GM12878 (cell line): Measurements from ENCODE around the gene RUBCNL. TPM values are rescaled to one million over a fixed set of nuclear protein-coding genes. Genes with fewer than 3 reads are reported as not detected.

Experiments
- ATAC-seq: fragments of 200-7000 bp; cut with Tn5 transposase; 3 replicates; pipeline ENCODE4 v1.9.1; 2020; ENCODE audit warnings: mild to moderate bottlenecking, moderate library complexity
- BruUV-seq: library from RNA; stranded (reverse); fragments of 400-500 nt; replicated peaks from 2 replicates; lab custom pipeline; 2021; lab: Mats Ljungman, UMichigan
- CTCF ChIA-PET: fragments of 300-600 bp; sonication (Branson Sonifier 250); formaldehyde crosslinking; extraction: SDS; loops from one replicate; lab custom pipeline; 2021; ENCODE audit warnings: inconsistent platforms; lab: Yijun Ruan, JAX
- POLR2A ChIA-PET: fragments of 350-600 bp; formaldehyde crosslinking; extraction: SDS; loops from one replicate; lab custom pipeline; 2021; ENCODE audit warnings: inconsistent platforms; lab: Charles Lee
- RAD21 ChIA-PET: fragments of 300-600 bp; sonication (Branson Sonifier 250); formaldehyde crosslinking; loops from one replicate; lab custom pipeline; 2023; ENCODE audit warnings: antibody characterized with exemption; ENCODE audit not compliant: unreplicated experiment; lab: Charles Lee
- SMC1A ChIA-PET: fragments of 300-600 bp; sonication (Branson Sonifier 250); formaldehyde crosslinking; loops from one replicate; lab custom pipeline; 2023; ENCODE audit not compliant: unreplicated experiment, uncharacterized antibody; lab: Charles Lee
- DNase-seq: peaks from one replicate; pipeline ENCODE4 v3.0.0-alpha.2; 2011; ENCODE audit warnings: low read depth, low spot score
- FAIRE-seq: peaks from 3 replicates; lab custom pipeline; 2011; peaks lifted over from hg19 to GRCh38; lab: Jason Lieb, UNC
- H2AFZ ChIP-seq: 2 replicates; pipeline ENCODE4 v1.6.0; 2011; ENCODE audit warnings: low read depth, low read length, control low read depth; ENCODE audit not compliant: control insufficient read depth
- H3K27ac ChIP-seq: 2 replicates; pipeline ENCODE4 v1.5.1; 2011; ENCODE audit warnings: control low read depth; ENCODE audit not compliant: control insufficient read depth, insufficient read depth
- H3K27me3 ChIP-seq, 2 experiments: replicated peaks in 1 of 2; 2 replicates each; pipeline versions ENCODE4 v1.6.0 to v1.6.1; 2011; ENCODE audit warnings: low read length in 1 of 2; ENCODE audit not compliant: control insufficient read depth in 2 of 2, insufficient read depth in 2 of 2
- H3K36me3 ChIP-seq, 2 experiments: 2 replicates each; pipeline ENCODE4 v1.5.1; 2011; ENCODE audit warnings: low read length in 1 of 2; ENCODE audit not compliant: control insufficient read depth in 2 of 2, insufficient read depth in 2 of 2
- H3K4me1 ChIP-seq: 2 replicates; pipeline ENCODE4 v1.6.1; 2011; ENCODE audit warnings: mild to moderate bottlenecking, low read length, moderate library complexity, mixed read lengths; ENCODE audit not compliant: control insufficient read depth, insufficient read depth
- H3K4me2 ChIP-seq: 2 replicates; pipeline ENCODE4 v1.6.0; 2011; ENCODE audit warnings: control low read depth; ENCODE audit not compliant: control insufficient read depth, insufficient read depth
- H3K4me3 ChIP-seq: fragments of 200-600 bp; sonication (generic); 2 replicates; pipeline ENCODE4 v1.5.1; 2016
- H3K79me2 ChIP-seq: 2 replicates; pipeline ENCODE4 v1.6.0; 2011; ENCODE audit warnings: low read length; ENCODE audit not compliant: control insufficient read depth, insufficient read depth
- H3K9ac ChIP-seq: 2 replicates; pipeline ENCODE4 v1.8.0; 2011; ENCODE audit warnings: low read length, control low read depth, mixed read lengths; ENCODE audit not compliant: control insufficient read depth, insufficient read depth
- H3K9me3 ChIP-seq: replicated peaks from 3 replicates; pipeline ENCODE4 v1.5.1; 2011; ENCODE audit warnings: mild to moderate bottlenecking, low read length; ENCODE audit not compliant: control insufficient read depth, insufficient read depth
- H4K20me1 ChIP-seq: 2 replicates; pipeline ENCODE4 v1.6.0; 2011; ENCODE audit not compliant: control insufficient read depth, insufficient read depth
- ATF3 ChIP-seq: IDR thresholded peaks from 2 replicates; pipeline ENCODE4 v1.6.1; 2011; ENCODE audit warnings: low read depth, mild to moderate bottlenecking, low read length, moderate library complexity, borderline replicate concordance; ENCODE audit errors: extremely low read depth
- BACH1 ChIP-seq: fragments of 450-650 bp; IDR thresholded peaks from 2 replicates; pipeline ENCODE4 v1.6.1; 2017; ENCODE audit warnings: mild to moderate bottlenecking, borderline replicate concordance
- BHLHE40 ChIP-seq, 2 experiments: fragments of 450-650 bp in 1 of 2; IDR thresholded peaks; 2 replicates each; pipeline ENCODE4 v1.6.1; 2011 to 2017; ENCODE audit warnings: low read depth in 2 of 2, borderline replicate concordance in 1 of 2, improper control_type of control experiment in 1 of 2, low read length in 1 of 2, mild to moderate bottlenecking in 1 of 2
- CREB1 ChIP-seq: IDR thresholded peaks from 2 replicates; pipeline ENCODE4 v1.6.1; 2012; ENCODE audit warnings: low read depth, mild to moderate bottlenecking, inconsistent platforms
- DPF2 ChIP-seq: fragments of 450-650 bp; IDR thresholded peaks from 2 replicates; pipeline ENCODE4 v1.6.1; 2017; ENCODE audit warnings: mild to moderate bottlenecking
- EP300 ChIP-seq, 2 experiments: fragments of 150-350 bp in 1 of 2; IDR thresholded peaks; 2 replicates each; pipeline ENCODE4 v1.6.1; 2011 to 2012; ENCODE audit warnings: low read depth in 2 of 2, low read length in 2 of 2, borderline replicate concordance in 1 of 2, improper control_type of control experiment in 1 of 2, inconsistent platforms in 1 of 2; ENCODE audit not compliant: control insufficient read depth in 1 of 2
- MTA3 ChIP-seq: IDR thresholded peaks from 2 replicates; pipeline ENCODE4 v1.6.1; 2012; ENCODE audit warnings: low read length, inconsistent platforms, borderline replicate concordance
- NBN ChIP-seq: fragments of 450-650 bp; IDR thresholded peaks from 2 replicates; pipeline ENCODE4 v1.6.1; 2016
- NR2C1 ChIP-seq: fragments of 450-650 bp; IDR thresholded peaks from 2 replicates; pipeline ENCODE4 v1.6.1; 2017; ENCODE audit warnings: antibody characterized with exemption, mild to moderate bottlenecking, moderate library complexity
- RAD51 ChIP-seq: fragments of 450-650 bp; IDR thresholded peaks from 2 replicates; pipeline ENCODE4 v1.6.1; 2016; ENCODE audit warnings: moderate library complexity, mild to moderate bottlenecking, inconsistent platforms
- ZNF217 ChIP-seq: fragments of 450-650 bp; IDR thresholded peaks from 2 replicates; pipeline ENCODE4 v1.6.1; 2017; ENCODE audit warnings: antibody characterized with exemption, mild to moderate bottlenecking
- ZNF384 ChIP-seq: IDR thresholded peaks from 2 replicates; pipeline ENCODE4 v1.6.1; 2012; ENCODE audit warnings: low read depth, mild to moderate bottlenecking, low read length, improper control_type of control experiment, borderline replicate concordance
- WGBS: methylation state at CpG from one replicate; pipeline ENCODE4 v1.1.6; 2016; ENCODE audit warnings: low lambda C conversion rate; ENCODE audit not compliant: insufficient replicate concordance, insufficient coverage; ENCODE audit errors: missing lambda C conversion rate; 5-methylcytosine and 5-hydroxymethylcytosine counted together
- in situ Hi-C: fragments of 300-500 bp; cut with MboI; formaldehyde crosslinking; loops from 9 replicates; pipeline ENCODE4 v1.14.3; 2018; ENCODE audit warnings: mixed read lengths
- intact Hi-C: fragments of 100-400 bp; cut with micrococcal nuclease; formaldehyde crosslinking; loops from one replicate; pipeline ENCODE4 v1.14.2; 2022; ENCODE audit not compliant: unreplicated experiment
- polyA plus RNA-seq, 11 experiments: library from polyadenylated mRNA; depleted of rRNA in 4 of 11; unstranded in 6 of 11; stranded (reverse) in 5 of 11; fragments of >200 nt; fragmentation: Nextera tagmentation in 4 of 11; fragmentation: Illumina TruSeq in 1 of 11; extraction: Ambion mirVana in 4 of 11; extraction: Trizol in 1 of 11; gene quantifications; 1 replicate in 1 of 11; 2 replicates in 10 of 11; pipeline versions ENCODE4 v1.2.1 to v1.2.3, GENCODE V29; 2011 to 2016; ENCODE audit warnings: inconsistent platforms in 2 of 11, missing spikeins in 2 of 11, low read depth in 1 of 11
- total RNA-seq, 4 experiments: library from RNA; depleted of rRNA in 3 of 4; stranded (reverse); fragments of >200 nt in 3 of 4; fragmentation: Illumina TruSeq in 1 of 4; extraction: Trizol in 1 of 4; gene quantifications; 2 replicates each; pipeline versions ENCODE4 v1.2.1 to v1.2.3, GENCODE V29; 2013 to 2021
- TF ChIP-seq, protein P1 (sequence below): IDR thresholded peaks from 2 replicates; pipeline ENCODE4 v1.6.1; 2012; ENCODE audit warnings: mild to moderate bottlenecking, low read depth, low read length

The RUBCNL gene
- total and polyA plus RNA-seq, 10 of the 15 experiments (the other 5 are each of a cell fraction or from before 2014, with no cell fraction given), result 0.71 to 51.9 (median 38.2) TPM

DNA sequence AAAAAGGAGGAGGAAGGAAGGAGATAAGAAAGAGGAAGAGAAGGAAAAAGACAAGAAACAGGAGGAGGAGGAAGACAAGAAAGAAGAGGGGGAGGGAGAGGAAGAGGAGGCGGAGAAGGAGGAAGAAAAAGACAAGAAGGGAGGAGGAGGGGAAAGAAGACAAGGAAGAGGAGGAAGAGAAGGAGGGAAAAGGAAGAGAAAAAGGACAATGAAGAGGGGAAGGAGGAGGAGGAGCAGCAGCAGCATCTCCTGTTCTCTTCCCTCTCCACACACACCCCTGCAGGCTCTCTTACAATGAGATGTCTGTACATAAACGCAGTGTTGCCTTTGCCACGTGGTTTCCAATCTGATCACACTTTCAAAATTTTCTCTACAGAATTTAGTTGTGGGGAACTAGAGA lies 66.6 kb downstream of the RUBCNL start:
- BruUV-seq, result no TSS peak
- Histone ChIP-seq H3K27ac (no peak overlapping the region), H3K27me3 (no peaks in the 10 kb centered on the region), H3K4me2 (no peak overlapping the region), H3K9me3 (no peaks in the 10 kb centered on the region), H3K36me3 (no peaks in the 10 kb centered on the region), H2AFZ (no peak overlapping the region; the same call in 1 of the 2 replicates), H4K20me1 (no peaks in the 10 kb centered on the region), H3K4me3 (no peak overlapping the region), H3K9ac (no peak overlapping the region), H3K79me2 (no peaks in the 10 kb centered on the region), H3K4me1 (no peaks in the 10 kb centered on the region)
- FAIRE-seq, result no peak
- peak; percentile 12 for ATAC-seq
- ChIA-PET POLR2A (interaction anchor here (0.7 kb wide), 1 partner anchor 11 kb away, joined by 3 read pairs; no protein-coding TSS in a partner anchor), SMC1A (interaction anchor here (1.2 to 1.7 kb wide), 3 partner anchors 8 to 48 kb away, joined by 3 to 4 read pairs (median 3); no protein-coding TSS in a partner anchor), RAD21 (interaction anchor here (1.0 kb wide), 1 partner anchor 60 kb away, joined by 3 read pairs; no protein-coding TSS in a partner anchor), CTCF (interaction anchor here (1.0 to 1.4 kb wide), 3 partner anchors 49 to 138 kb away, joined by 3 to 5 read pairs (median 4); no protein-coding TSS in a partner anchor)
- in situ Hi-C loops (no loop called here), intact Hi-C loops (loop anchor here (5.0 to 10.0 kb wide), 3 partner anchors 134 to 808 kb away; no protein-coding TSS in a partner anchor)
- DNase-seq, result no peak
- 54% methylated on average over 3 of the region's 3 CpGs for WGBS
- TF ChIP-seq RAD51, result no peak
- TF ChIP-seq NR2C1, result no peak
- no peak for TF ChIP-seq DPF2
- TF ChIP-seq EP300 (IDR thresholded peaks at IDR 0.05; ENCODE audit: borderline replicate concordance in 1 of 2, control insufficient read depth in 1 of 2, low read depth in 2 of 2, low read length in 2 of 2), result no peak
- no peak for TF ChIP-seq ZNF384
- TF ChIP-seq MTA3, result no peak
- no peak for TF ChIP-seq CREB1
- TF ChIP-seq NBN, result no peak
- no peak for TF ChIP-seq BHLHE40 (IDR thresholded peaks at IDR 0.05; ENCODE audit: borderline replicate concordance in 1 of 2, low read depth in 2 of 2, low read length in 1 of 2)
- TF ChIP-seq BACH1, result no peak
- TF ChIP-seq, protein P1, sequence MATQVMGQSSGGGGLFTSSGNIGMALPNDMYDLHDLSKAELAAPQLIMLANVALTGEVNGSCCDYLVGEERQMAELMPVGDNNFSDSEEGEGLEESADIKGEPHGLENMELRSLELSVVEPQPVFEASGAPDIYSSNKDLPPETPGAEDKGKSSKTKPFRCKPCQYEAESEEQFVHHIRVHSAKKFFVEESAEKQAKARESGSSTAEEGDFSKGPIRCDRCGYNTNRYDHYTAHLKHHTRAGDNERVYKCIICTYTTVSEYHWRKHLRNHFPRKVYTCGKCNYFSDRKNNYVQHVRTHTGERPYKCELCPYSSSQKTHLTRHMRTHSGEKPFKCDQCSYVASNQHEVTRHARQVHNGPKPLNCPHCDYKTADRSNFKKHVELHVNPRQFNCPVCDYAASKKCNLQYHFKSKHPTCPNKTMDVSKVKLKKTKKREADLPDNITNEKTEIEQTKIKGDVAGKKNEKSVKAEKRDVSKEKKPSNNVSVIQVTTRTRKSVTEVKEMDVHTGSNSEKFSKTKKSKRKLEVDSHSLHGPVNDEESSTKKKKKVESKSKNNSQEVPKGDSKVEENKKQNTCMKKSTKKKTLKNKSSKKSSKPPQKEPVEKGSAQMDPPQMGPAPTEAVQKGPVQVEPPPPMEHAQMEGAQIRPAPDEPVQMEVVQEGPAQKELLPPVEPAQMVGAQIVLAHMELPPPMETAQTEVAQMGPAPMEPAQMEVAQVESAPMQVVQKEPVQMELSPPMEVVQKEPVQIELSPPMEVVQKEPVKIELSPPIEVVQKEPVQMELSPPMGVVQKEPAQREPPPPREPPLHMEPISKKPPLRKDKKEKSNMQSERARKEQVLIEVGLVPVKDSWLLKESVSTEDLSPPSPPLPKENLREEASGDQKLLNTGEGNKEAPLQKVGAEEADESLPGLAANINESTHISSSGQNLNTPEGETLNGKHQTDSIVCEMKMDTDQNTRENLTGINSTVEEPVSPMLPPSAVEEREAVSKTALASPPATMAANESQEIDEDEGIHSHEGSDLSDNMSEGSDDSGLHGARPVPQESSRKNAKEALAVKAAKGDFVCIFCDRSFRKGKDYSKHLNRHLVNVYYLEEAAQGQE, result no peak
- no peak for TF ChIP-seq ZNF217
- no peak for TF ChIP-seq ATF3
